Measurements from ENCODE around the gene SAFB.
A peak's percentile ranks its signal among the peaks of the same experiment; 100 is the strongest.
"Not testable (repeated sequence)": the region's sequence is repeated elsewhere in the genome, so short reads cannot be mapped to it uniquely, and the experiment has no call there.

The SAFB gene

DNA sequence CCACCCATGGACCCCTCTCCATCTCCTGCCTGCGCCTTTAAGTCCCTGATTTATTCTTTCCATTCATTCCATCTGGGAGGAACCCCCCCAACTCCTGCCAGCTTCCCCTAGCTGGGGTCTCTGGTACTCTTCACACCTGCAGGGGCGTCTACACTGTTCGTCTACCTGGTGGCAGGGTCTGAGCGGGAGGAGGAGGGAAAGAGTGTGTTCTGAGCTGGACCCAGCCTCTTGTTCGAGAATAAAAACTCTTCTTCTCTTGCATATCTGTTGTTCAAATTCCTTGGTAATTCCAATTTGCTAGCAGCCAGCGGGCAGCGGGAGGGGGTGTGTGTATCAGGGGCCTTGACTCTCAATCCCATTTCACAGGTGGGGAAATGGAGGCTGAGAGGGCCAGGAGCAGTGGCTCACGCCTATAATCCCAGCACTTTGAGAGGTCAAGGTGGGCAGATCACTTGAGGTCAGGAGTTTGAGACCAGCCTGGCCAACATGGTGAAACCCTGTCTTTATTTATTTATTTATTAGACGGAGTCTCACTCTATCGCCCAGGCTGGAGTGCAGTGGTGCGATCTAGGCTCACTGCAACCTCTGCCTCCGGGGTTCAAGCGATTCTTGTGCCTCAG, 65.5 kb downstream of the SAFB start:
- DNase-seq, result not testable (repeated sequence)

DNA sequence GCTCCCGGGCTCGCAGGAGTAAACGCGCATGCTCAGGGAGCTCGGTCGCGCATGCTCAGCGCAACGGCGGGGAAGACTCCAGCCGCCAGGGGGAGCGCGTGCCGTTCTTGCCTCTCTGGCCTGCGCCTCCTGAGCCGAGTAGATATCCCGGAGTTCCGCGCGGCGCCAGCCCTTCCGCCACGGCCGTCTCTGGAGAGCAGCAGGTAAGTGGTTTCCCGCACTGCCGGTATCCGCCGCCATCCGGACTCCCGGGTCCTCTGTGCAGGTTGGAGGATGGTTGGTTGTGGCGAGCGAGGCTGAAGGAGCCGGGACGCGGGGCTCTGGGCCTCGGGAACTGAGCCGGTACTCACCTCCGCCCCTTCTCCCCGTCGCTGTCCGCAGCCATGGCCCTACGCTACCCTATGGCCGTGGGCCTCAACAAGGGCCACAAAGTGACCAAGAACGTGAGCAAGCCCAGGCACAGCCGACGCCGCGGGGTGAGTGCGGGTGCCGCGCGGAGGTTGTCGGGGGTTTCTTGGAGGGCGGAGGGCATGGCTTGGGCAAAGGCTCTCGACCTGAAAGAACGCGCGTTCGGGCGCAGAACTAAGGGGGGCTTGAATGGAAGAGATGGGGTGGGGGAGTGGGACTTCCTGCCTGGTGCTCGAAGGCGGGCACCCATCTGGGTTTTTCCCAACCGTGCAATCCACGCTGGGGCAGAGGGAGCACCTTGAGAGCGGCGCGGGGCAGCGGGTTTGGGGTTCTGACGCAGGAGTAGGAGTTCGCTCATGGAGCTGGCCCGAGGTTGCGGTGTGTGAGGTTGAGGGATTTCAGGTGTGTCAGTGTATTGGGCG, 67.5 kb downstream of the SAFB start, which contains the start of gene RPL36:
RPL36 (plus strand) TSS at position 171 of the 830 bp plus-strand sequence; CDS start at position 384, 213 bp downstream.
- peak; percentile 98 for DNase-seq

DNA sequence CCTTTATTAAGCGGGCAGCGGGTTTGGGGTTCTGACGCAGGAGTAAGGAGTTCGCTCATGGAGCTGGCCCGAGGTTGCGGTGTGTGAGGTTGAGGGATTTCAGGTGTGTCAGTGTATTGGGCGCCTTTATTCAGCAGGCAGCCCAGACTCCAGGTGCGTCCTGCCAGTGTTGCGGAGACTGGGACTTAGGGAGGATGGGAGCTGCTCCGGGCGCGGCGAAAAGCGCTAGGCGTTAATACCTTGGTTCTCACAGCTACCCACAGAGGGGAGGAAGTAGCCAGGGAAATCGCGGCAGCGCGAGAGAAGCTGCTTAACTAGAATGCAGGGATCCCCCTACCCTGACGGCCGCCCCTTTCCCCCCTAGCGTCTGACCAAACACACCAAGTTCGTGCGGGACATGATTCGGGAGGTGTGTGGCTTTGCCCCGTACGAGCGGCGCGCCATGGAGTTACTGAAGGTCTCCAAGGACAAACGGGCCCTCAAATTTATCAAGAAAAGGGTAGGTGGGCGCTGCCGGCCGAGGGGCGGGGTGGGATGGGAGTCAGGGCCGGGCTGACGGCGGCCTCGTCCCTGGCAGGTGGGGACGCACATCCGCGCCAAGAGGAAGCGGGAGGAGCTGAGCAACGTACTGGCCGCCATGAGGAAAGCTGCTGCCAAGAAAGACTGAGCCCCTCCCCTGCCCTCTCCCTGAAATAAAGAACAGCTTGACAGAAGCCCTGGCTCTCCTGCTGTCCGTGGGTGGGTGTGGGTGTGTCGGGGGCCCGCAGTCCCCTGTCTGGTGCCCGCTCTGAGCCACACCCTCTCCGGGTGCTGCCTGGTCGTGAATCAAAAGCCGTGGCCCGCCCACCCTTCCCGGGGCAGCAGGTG, 68.3 kb downstream of the SAFB start:
- DNase-seq, result peak; percentile 83

DNA sequence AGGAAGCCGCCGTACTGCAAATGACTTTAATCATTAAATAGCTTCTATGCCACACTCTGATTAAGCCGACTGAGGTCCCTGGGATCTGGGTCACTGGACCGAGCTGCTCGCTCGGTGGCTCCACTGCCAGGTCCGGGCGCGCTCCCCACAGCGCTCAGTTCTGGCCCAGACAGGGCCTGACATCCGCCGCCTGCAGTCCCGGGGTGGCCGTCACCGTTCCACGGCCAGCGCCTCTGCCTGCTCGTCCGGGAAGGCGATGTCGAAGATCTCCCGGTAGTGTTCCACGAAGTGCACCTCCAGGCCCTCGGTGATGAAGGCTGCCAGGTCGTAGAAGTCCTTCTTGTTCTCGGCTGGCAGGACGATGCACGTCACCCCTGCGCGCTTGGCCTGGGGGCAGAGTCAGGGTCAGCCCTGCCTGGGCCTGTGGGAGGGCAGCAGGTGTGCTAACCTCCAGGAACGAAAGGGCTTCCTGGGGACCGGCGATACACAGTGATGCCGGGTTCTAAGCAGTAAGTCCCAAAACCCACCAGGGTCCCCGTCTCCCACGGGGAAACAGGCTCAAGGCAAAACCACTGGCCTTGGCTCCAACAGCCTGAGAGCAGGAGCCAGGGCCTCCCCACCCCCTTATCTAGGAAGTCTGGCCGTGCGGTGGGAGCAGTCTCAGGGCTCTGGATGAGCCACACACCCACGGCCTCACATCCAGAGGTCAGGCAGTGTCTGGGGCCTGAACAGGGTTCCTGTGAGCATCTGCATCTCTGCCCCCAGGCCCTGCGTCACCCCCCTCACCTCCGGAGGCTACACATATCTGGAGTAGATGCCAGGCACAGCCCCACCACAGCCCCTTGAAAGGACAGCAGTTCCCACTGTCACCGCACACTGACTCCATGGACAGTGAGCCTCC, 69.2 kb downstream of the SAFB start:
- DNase-seq, result peak; percentile 54

DNA sequence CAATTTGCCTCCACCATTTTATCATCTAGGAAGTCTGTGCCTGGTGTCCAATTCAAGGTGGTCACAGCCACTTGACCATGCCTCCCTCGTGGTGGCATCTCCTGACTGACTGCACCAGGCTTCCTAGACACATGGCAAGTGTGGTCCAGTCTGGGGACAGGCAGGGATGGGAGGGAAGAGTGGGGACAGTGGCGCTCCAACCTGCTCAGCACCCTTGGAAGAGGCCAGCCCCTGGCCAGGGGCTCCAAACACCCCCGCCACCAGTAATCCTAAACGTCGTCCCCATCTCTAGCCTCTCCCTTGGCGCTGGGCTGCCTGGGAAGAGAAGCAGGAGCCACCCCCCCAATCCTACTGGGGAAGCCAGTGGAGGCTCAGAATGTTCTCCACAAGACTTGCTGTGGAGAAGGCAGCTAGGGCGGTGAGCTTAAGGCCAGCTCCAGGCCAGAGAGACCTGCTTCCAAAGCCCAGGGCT, 69.9 kb downstream of the SAFB start:
- DNase-seq, result peak; percentile 39

DNA sequence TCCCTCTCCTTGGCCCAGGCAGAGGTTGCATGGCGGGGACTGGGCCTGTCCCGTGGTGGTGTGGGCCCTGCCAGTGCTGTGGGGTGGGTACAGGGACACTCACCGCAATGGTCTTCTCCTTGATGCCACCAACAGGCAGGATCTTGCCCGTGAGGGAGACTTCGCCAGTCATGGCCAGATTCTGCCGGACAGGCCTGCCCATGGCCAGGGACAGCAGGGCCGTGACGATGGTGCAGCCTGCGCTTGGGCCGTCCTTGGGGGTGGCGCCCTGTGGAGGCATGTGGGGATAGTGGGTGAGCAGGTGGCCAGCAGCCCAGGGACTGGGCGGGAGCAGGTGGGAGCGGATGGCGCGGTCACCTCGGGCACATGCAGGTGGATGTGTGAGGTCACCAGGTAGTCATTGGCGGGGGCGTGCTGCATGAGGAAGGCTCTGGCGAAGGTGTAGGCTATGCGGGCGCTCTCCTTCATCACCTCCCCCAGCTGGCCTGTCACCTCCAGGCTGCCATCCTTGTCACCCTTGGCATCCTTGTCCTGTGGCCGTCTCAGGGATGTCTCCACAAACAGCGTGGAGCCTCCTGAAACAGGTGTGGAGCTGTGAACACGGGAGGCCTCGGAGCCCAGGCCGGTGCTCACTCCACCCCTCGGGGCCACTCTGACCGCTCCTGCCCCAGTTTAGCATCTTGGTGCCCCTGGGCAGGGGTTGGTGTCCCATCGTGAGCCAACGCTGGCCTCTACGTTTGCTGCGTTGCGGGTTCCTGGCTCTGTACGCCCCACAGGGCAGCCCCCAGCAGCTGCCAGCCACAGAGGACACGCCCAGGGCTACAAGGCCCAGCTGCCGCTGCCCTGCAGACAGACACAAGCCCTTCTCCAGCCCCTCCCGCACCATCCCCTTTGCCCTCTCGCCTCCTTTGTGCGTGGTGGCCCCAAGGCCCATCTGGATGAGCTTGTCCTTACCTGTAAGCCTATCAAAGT, 70.6 kb downstream of the SAFB start:
- peak; percentile 57 for DNase-seq

GRCh38 chr19:5694167-5694955, 71.5 kb downstream of the SAFB start:
- peak; percentile 45 for DNase-seq

GRCh38 chr19:5694956-5695648, 72.2 kb downstream of the SAFB start:
- DNase-seq, result peak; percentile 28

DNA sequence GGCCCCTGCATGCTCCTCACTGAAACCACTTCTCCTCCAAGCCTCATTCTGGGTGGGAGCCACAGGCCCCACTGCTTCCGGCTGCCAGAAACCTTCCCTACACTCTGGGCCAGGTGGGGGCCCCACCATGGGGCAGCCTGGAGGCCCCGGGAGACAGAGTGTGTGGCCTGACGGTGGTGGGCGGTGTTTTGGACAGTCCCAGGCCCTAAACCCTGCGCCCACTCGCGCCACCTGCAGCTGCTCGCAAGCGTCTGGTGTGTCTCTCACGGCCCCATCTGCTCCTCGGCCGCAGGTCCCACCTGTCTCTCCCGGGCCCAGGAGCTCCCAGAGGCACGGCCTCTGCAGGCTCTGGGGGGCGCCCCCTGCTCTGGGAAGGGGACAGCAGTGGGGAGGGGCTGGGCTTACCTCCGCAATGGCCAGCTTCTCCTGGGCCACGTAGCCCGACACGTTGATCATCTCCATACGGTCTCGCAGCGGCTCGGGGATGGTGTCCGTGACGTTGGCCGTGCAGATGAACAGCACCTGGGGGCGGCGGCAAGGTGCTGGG, 72.8 kb downstream of the SAFB start:
- DNase-seq, result peak; percentile 26

DNA sequence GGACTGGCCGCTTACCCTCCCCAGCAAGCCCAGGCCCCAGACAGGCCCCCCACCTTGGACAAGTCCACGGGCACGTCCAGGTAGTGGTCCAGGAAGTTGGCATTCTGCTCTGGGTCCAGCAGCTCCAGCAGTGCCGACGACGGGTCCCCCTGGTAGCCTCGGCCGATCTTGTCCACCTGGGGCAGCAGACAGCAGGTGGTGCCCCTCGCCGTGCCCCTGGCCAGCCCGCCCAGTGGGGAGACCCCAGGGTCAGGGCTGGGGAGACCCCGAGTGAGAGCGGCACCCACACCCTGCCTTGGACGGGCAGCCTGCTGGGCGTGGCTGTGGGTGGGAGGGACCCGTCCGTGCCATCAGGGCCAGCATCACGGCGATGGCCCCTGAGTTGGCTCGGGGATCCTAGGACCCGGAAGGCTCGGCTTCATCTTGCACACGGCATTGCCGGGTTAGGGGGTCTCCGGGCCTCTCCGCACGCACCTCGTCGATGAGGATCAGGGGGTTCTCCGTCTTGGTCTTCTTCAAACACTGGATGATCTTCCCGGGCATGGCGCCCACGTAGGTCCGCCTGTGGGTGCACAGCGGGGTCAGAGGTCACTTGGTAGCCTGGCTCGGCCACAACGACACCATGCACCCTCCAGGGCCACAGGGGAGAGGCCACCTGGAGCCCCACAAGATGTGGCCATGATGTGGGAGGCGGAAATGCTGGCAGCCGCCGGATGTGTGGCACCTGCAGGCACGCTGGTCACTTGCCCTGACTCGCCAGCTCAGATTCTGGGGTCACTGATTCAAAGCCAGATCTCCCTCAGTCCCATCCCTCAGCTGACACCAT, 73.5 kb downstream of the SAFB start:
- peak; percentile 27 for DNase-seq

DNA sequence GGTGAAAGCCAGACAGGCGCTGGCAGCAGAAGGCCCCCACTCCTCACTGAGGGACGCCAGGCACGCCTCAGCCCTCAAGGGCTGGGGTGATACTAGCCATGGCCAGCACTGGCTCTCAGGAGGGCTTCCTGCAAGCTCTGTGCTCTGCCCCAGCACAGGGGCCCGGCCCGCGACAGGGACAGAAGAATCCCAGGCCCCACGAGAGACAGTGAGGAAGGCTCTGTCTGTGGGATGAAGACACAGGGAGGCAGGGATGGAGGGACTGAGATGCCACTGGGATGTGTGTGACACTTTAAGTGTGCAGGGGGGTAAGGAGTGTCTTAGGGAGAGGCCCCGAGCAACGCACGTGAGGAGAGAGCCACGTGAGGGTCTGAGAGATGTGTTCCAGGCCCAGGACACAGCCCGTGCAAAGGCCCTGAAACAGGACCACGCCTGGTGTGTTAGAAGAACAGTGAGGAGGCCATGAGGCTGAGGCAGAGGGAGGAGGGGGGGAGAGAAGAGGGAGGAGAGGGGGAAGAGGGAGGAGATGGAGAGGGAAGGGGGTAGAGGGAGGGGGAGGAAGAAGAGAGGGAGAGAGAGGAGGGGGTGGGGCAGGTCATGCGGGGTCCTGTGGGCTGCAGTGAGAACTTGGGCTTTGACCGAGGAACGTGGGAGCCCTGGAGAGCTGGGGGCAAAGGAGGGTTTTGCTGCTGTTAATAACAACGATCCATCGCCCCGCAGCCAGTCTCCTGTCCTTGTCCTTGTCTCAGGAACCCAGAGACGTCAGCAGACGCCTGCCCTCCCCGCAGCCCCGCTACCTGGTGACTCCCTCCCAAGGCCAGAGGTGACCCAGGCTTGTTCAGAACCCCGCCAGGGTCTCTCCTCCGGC, 74.4 kb downstream of the SAFB start:
- DNase-seq, result no peak

- no peak for DNase-seq
Measured at GRCh38 chr19:5697890-5698634, 75.2 kb downstream of the SAFB start.

DNA sequence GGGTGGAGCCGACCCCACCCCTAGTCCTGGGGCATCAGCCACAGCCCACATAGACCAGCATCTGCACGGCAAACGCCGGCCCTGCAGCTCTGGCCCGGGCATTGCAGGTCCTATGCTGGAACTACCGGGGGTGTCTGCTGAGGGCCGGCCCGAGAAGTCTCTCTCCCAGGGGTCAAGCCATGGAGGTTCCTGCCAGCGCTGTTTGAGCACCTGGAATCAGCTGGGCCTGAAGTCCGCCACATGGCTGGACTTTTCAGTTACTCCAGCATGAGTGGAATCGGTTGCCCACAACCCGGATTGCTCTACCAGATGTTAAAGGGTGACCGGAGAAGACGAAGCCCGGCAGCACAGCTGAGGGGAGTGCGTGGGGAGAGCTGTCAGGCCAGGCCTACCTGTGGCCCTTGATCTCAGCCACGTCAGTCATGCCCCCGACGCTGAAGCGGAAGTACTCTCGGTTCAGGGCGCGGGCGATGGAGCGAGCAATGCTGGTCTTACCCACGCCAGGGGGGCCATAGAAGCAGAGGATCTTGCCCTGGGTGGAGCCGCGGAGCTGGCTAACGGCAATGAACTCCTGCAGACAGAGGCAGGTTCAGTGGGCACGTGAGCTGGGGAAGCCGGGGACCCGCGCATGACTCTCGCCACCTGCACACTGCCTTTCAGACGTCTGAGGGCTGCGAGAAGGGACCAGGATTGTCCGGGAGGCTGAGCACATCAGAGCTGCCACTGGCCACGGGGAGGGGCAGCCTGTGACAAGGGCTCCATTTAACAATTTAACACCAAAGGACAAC, 75.9 kb downstream of the SAFB start:
- DNase-seq, result no peak

- no peak for DNase-seq
Measured at GRCh38 chr19:5700455-5701092, 77.7 kb downstream of the SAFB start.

DNA sequence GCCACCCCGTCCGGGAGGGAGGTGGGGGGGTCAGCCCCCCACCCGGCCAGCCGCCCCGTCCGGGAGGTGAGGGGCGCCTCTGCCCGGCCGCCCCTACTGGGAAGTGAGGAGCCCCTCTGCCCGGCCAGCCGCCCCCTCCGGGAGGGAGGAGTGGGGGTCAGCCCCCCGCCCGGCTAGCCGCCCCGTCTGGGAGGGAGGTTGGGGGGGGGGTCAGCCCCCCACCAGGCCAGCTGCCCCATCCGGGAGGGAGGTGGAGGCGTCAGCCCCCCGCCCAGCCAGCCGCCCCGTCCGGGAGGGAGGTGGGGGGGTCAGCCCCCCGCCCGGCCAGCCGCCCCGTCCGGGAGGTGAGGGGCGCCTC, 79.1 kb downstream of the SAFB start:
- DNase-seq, result not testable (repeated sequence)
